Measurements from ENCODE around the gene DGKE. TPM values are rescaled to one million over a fixed set of nuclear protein-coding genes. Genes with fewer than 3 reads are reported as not detected.

DGKE gene
- total RNA-seq, 1 donor from 2014 or later = 85.0 TPM

DNA sequence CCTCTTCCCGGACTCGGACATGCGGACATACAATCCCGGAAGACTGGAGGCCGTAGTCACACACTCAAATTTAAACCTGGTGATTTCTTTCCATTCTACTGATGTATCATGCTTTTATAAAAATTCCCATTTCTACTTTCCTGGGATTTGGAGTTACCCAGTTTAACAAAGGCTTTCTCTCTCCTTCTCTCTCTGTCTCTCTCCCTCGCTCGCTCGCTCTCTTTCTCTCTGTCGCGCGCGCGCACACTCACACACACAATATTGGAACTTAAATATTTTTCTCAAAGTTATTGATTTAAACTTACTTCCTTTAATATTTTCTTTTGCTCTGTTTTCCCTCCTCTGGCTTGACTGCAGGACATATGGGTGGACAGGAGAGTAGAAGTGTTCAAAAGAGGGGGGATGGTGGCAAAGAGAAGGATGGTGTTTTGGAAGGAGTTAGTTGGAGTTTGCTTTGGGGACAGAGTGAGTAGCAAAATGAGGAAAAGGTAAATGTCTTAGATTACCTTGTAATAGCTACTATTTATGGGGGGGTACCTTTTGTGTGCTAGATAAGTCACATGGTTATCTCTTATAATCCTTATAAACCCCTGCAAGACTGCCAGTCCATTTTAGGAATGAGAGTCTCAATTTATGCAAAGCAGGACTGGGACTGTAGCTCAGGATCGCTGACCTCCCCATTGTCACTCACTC lies 80.8 kb downstream of the DGKE start:
- intact Hi-C loops (cut with DNase I) = loop anchor here (5.0 kb wide), 1 partner anchor 63 kb away; the partner anchor contains the start of gene SCPEP1
- Histone ChIP-seq H3K4me1 (peaks cover 0 to 17% of the 10 kb centered on the region in 2 donors), H3K27me3 (no peaks in the 10 kb centered on the region)

DNA sequence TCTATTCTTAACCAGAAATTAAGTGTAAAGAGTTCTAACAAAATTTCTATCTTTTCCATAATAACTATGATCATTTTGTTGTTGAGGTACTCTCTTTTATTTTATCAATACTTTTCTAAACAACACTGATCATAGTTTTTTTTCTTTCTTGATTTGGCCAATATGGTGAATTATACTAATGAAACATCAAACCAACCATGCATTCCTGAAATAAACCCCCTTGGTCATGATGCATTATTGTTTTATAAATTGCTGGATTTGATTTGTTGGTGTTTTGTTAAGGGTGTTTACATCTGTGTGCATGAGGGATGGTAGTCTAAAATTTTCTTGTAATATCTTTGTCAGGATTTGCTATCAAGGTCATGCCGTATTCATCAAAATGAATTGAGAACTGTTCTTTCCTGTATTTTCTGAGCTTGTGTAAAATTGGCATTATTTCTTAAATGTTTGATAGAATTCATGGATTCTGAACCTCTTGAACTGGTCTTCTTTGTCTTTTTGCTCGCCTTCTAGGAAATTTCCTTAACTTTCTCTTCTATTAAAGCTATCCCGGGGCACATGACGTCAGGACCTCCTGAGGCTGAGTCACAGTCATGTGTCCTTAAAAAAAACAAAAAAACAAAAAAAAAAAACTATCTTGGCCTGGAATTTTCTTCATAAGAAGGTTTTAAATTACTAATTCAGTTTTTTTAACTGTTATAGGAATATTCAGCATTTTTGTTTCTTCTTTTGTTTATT lies 83.8 kb downstream of the DGKE start:
- no peaks in the 10 kb centered on the region for H3K36me3 ChIP-seq
- H3K27me3 ChIP-seq = no peaks in the 10 kb centered on the region
- H3K4me3 ChIP-seq = no peak overlapping the region
- H3K27ac ChIP-seq = no peak overlapping the region
- TF ChIP-seq, protein P1, sequence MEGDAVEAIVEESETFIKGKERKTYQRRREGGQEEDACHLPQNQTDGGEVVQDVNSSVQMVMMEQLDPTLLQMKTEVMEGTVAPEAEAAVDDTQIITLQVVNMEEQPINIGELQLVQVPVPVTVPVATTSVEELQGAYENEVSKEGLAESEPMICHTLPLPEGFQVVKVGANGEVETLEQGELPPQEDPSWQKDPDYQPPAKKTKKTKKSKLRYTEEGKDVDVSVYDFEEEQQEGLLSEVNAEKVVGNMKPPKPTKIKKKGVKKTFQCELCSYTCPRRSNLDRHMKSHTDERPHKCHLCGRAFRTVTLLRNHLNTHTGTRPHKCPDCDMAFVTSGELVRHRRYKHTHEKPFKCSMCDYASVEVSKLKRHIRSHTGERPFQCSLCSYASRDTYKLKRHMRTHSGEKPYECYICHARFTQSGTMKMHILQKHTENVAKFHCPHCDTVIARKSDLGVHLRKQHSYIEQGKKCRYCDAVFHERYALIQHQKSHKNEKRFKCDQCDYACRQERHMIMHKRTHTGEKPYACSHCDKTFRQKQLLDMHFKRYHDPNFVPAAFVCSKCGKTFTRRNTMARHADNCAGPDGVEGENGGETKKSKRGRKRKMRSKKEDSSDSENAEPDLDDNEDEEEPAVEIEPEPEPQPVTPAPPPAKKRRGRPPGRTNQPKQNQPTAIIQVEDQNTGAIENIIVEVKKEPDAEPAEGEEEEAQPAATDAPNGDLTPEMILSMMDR (IDR thresholded peaks at IDR 0.05) = no peak
- H3K9me3 ChIP-seq = no peaks in the 10 kb centered on the region
- no peak for DNase-seq (ENCODE audit: low spot score in 2 of 2)
- intact Hi-C loops (cut with DNase I) = no loop called here
- peaks cover 0 to 11% of the 10 kb centered on the region in 2 donors for H3K4me1 ChIP-seq

More for the DNA sequence above, 80.8 kb downstream of the DGKE start:
- Histone ChIP-seq H3K4me3 (peak overlapping the region; percentile 91 to 92), H3K36me3 (no peaks in the 10 kb centered on the region), H3K27ac (peak overlapping the region; percentile 87), H3K9me3 (no peaks in the 10 kb centered on the region)
- DNase-seq (ENCODE audit: low spot score in 2 of 2) = no peak
- TF ChIP-seq, protein P1 (IDR thresholded peaks at IDR 0.05) = no peak

DNA sequence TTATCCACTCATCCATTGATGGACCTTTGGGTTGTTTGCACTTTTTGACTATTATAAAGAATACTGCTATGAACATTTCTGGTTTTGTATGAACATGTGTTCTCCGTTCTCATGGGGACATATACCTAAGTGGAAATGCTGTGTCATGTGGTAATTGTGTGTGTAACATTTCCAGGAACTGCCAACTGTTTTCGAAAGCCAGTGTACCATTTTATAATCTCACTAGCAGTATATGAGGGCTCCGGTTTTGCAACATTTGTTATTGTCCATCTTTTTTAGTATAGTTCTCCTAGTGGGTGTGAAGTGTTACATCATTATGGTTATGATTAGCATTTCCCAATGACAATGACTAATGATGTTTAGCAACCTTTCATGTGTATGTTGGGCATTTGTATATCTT lies 85.0 kb downstream of the DGKE start:
- no peak overlapping the region for H3K4me3 ChIP-seq
- DNase-seq (ENCODE audit: low spot score in 2 of 2) = no peak
- peaks cover 0 to 11% of the 10 kb centered on the region in 2 donors for H3K4me1 ChIP-seq
- H3K27ac ChIP-seq = no peak overlapping the region
- TF ChIP-seq, protein P1 (IDR thresholded peaks at IDR 0.05) = no peak
- no peaks in the 10 kb centered on the region for H3K36me3 ChIP-seq
- H3K9me3 ChIP-seq = no peaks in the 10 kb centered on the region
- H3K27me3 ChIP-seq = no peaks in the 10 kb centered on the region
- intact Hi-C loops (cut with DNase I) = no loop called here

Other genes starting within 250 kb of the DGKE start
- not detected for gene NOG, start 240.5 kb upstream of the DGKE start, total RNA-seq
- gene C17orf67, start 231 bp upstream of the DGKE start, total RNA-seq = 10.1 TPM
- gene TRIM25, start 79.9 kb downstream of the DGKE start, total RNA-seq = 65.3 TPM
- gene COIL, start 126.9 kb downstream of the DGKE start, total RNA-seq = 4.8 TPM
- 76.2 TPM for gene SCPEP1, start 144.0 kb downstream of the DGKE start, total RNA-seq

All from ascending aorta (tissue), 2 donors.